ENCODE measurements around the gene LRP8.

GRCh38 chr1:53320646-53321045 is 7.2 kb downstream of the LRP8 start:
- TF ChIP-seq CTCF (conservative IDR thresholded peaks at IDR 0.05; ENCODE audit: low read length) (no peak), EZH2phosphoT487 (IDR thresholded peaks at IDR 0.05; ENCODE audit: borderline replicate concordance) (no peak)
